Stimulated activated CD4-positive, alpha-beta T cell treated with anti-CD3 and anti-CD28 coated beads, Interleukin-15, amount 100 ng/mL, for 1 hour (primary cell): ENCODE results near the gene ZNF646.
A peak's percentile ranks its signal among the peaks of the same experiment; 100 is the strongest.

ENCODE experiments used
- DNase-seq, 2 donors: peaks; one replicate each; pipeline ENCODE4 v3.0.0-alpha.2; 2020; ENCODE audit warnings: low read depth in 1 of 2, low spot score in 1 of 2

ZNF646 gene, protein sequence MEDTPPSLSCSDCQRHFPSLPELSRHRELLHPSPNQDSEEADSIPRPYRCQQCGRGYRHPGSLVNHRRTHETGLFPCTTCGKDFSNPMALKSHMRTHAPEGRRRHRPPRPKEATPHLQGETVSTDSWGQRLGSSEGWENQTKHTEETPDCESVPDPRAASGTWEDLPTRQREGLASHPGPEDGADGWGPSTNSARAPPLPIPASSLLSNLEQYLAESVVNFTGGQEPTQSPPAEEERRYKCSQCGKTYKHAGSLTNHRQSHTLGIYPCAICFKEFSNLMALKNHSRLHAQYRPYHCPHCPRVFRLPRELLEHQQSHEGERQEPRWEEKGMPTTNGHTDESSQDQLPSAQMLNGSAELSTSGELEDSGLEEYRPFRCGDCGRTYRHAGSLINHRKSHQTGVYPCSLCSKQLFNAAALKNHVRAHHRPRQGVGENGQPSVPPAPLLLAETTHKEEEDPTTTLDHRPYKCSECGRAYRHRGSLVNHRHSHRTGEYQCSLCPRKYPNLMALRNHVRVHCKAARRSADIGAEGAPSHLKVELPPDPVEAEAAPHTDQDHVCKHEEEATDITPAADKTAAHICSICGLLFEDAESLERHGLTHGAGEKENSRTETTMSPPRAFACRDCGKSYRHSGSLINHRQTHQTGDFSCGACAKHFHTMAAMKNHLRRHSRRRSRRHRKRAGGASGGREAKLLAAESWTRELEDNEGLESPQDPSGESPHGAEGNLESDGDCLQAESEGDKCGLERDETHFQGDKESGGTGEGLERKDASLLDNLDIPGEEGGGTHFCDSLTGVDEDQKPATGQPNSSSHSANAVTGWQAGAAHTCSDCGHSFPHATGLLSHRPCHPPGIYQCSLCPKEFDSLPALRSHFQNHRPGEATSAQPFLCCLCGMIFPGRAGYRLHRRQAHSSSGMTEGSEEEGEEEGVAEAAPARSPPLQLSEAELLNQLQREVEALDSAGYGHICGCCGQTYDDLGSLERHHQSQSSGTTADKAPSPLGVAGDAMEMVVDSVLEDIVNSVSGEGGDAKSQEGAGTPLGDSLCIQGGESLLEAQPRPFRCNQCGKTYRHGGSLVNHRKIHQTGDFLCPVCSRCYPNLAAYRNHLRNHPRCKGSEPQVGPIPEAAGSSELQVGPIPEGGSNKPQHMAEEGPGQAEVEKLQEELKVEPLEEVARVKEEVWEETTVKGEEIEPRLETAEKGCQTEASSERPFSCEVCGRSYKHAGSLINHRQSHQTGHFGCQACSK (N-terminal part only)

GRCh38 chr16:31073970-31074813 lies at the start of gene ZNF646, which contains the start of gene ZNF668:
Gene ZNF646 (plus strand): TSS chr16:31074422. CDS start chr16:31076325, 1,903 bp downstream.
Gene ZNF668 (minus strand): TSS chr16:31074240. CDS start chr16:31064459, 9,781 bp downstream.
- DNase-seq = peak; percentile 89 to 92

DNA sequence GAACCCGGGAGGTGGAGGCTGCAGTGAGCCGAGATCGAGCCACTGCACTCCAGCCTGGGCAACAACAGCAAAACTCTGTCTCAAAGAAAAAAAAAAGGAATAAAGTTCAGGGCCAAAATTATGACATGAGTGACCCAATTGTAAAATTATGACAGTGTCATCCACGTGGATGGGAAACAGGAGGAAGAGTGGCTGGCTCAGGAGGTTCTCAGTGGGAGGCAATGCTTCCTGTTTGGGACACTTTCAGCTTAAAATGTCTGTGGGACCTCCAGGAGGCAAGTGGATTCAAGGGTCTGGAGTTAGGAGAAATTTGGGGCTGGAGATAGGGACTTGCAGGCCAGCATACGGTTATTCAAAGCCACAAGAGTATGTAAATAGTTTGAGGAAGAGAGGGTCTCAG lies 48.9 kb upstream of the ZNF646 start:
- DNase-seq = no peak

- DNase-seq = no peak
These were observed 45.0 kb upstream of the ZNF646 start for GRCh38 chr16:31029272-31029671.

DNA sequence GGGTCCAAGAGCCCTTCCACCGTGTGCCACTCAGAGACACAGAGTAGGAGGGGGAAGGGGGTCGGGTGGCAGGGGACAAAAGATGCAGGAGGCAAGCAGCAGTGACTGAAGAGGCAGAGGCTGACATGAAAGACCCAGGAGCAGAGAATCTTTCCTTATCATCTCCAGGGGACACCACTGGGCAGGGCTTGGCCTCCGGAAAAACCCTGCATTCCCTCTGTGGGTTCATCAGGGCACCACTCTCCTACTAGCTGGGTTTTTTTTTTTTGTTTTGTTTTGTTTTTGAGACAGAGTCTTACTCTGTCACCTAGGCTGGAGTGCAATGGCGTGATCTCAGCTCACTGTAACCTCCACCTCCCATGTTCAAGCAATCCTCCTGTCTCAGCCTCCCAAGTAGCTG lies 42.9 kb upstream of the ZNF646 start:
- DNase-seq = no peak

GRCh38 chr16:31032736-31033708 lies 41.2 kb upstream of the ZNF646 start, which contains the start of gene STX4:
Gene STX4 (plus strand): TSS chr16:31033558. CDS start chr16:31033806, 248 bp downstream.
- peak; percentile 91 to 92 for DNase-seq

DNA sequence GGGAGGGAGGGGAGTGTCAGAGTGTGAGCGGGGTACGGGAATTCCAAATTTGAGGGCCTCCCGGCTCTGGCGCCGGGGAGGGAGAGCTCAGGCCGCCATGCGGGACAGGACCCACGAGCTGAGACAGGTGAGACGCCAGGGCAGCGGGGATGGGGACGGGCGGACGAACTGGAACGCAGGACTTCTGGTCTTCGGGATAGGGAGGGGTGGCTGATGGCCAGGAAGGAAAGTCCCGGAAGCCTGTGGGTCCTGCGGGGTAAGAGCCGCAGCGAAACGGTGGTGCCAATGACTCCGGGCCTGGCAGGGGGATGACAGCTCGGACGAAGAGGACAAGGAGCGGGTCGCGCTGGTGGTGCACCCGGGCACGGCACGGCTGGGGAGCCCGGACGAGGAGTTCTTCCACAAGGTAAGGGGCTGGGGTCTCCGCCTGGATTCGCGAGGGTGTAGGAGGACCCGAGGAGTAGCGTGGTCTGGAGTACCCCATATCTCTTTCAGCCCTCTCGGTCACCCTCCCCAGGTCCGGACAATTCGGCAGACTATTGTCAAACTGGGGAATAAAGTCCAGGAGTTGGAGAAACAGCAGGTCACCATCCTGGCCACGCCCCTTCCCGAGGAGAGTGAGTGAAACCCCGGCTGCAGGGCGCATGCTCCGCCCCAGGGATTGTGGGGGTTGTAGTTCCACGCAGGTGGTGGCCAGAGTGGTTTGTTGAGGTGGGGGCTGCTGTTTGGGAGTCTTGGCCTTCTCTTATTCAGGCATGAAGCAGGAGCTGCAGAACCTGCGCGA lies 40.3 kb upstream of the ZNF646 start:
- DNase-seq = peak; percentile 71 to 74

- DNase-seq = no peak
These were observed 37.5 kb upstream of the ZNF646 start for GRCh38 chr16:31036691-31037090.

GRCh38 chr16:31038993-31039392 lies 35.2 kb upstream of the ZNF646 start:
- no peak for DNase-seq

DNA sequence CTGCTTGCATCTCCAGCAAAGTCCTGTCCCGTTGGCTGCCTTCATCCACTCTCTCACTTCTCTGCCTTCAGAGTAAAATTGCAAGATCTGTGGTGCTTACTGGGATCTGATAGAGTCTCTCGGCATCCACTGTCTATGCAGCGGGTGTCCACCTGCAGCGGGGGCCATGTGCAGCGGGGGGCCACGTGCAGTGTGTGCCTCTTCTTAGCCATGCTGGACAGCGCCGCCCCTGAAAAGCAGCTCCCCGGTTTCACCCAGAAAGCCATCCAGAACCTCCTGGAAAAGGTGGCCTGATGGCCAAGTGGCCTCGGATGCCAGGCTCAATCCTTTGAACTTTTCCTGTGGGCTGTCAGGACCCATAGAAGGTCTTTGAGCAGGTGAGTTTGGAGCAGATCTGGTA lies 31.4 kb upstream of the ZNF646 start:
- no peak for DNase-seq

- DNase-seq = no peak
These were observed 30.9 kb upstream of the ZNF646 start for GRCh38 chr16:31043352-31043751.

DNA sequence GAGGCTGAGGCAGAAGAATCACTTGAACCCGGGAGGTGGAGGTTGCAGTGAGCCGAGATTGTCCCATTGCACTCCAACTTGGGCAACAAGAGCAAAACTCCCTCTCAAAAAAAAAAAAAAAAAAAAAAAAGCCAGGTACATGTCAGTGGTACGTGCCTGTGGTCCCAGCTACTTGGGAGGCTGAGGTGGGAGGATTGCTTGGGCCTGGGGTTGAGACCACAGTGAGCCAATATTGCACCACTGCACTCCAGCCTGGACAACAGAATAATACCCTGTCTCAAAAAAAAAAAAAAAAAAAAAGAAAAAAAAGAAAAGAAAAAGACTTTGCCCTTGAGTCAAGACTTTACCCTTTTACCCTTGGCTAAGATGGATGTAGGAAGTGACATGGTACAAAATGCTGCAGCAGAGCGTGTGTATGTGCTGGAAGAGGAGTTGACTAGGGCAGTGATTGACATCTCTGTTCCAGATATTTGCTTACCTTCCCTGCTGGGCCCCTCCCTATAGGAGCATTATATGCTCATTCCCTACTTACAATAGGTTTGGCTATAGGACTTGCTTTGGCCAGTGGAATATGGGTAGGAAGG lies 30.2 kb upstream of the ZNF646 start:
- no peak for DNase-seq

DNA sequence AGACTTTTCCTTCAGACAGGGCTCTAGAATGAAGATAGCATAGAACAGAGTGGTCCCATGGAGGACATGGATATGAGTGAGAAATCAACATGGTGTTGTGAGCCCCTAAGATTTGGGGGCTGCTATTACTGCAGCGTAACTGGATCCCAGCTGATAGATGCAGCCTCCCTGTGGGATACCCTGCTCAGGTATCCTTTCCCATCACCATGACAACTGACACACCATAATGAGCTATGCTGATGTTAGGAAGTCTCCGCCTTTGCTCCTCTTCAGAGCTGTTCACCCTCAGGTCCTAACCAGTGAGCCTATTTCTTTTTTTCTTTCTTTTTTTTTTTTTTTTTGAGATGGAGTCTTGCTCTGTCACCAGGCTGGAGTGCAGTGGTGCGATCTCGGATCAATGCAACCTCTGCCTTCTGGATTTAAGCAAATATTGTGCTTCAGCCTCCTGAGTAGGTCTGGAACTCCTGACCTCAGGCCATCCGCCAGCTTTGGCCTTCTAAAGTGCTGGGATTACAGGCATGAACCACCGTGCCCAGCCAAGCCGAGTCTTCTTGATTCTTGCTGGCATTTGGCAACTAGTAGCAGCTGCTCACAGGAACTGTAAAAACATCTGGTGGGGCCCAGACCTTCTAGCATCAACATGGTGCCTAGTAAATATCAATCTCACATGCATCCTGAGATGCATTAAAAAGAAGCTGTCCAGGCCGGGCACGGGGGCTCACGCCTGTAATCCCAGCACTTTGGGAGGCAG lies 23.8 kb upstream of the ZNF646 start:
- no peak for DNase-seq

DNA sequence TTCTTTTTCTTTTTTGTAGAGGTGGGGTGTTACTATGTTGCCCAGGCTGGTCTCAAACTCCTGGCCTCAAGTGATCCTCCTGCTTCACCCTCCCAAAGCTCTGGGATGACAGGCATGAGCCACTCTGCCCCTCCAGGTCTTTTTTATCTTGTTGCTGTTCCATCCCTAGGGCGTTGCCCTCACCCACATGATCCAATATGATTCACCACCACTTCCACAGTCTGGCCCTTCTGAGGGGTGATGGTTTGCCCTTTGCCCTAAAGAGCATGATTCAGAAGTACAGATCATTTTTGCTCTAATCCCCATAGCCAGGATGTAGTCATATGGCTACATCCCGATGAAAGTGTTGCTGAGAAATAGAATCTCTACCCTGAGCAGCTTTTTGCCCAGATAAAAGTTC lies 22.1 kb upstream of the ZNF646 start:
- no peak for DNase-seq

DNA sequence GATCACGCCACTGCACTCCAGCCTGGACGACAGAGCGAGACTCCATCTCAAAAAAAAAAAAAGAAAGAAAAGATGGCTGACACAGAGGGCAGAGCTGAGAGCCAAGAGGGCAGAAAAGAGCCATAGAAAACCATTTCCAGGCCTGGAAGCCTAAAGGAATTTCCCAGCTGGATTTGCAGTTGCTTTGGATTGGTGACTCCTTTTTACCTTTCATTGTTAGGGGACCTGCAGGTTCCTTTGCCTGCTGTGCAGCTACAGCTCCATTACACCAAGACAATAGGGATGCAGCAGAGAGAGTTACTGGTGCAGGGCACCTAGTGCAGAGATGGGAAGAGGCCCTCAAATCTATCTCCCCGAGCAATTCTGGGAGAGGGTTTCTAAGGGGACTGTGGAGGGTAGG lies 18.6 kb upstream of the ZNF646 start:
- DNase-seq = no peak

- DNase-seq = no peak
These were observed 13.0 kb upstream of the ZNF646 start for GRCh38 chr16:31061126-31061812.

- DNase-seq = no peak
These were observed 12.3 kb upstream of the ZNF646 start for GRCh38 chr16:31061813-31062440.
